A172 (cell line): Measurements from ENCODE around the gene HACL1. TPM values are rescaled to one million over a fixed set of nuclear protein-coding genes. Genes with fewer than 3 reads are reported as not detected.
A peak's percentile ranks its signal among the peaks of the same experiment; 100 is the strongest.
"Not testable (repeated sequence)": the region's sequence is repeated elsewhere in the genome, so short reads cannot be mapped to it uniquely, and the experiment has no call there.

Source experiments
- DNase-seq: peaks from one replicate; pipeline ENCODE4 v3.0.0-alpha.2; 2015; ENCODE audit warnings: low spot score
- total RNA-seq: library from RNA; depleted of rRNA; stranded (reverse); fragments of >200 nt; shearing (Covaris generic); gene quantifications from 2 replicates; pipeline ENCODE4 v1.2.3, GENCODE V29; 2014

HACL1 gene
- total RNA-seq, 1 experiment from 2014 or later: 49.2 TPM

- peak; percentile 91 for DNase-seq
Measured at GRCh38 chr3:15630646-15631350, 29.4 kb upstream of the HACL1 start.

DNA sequence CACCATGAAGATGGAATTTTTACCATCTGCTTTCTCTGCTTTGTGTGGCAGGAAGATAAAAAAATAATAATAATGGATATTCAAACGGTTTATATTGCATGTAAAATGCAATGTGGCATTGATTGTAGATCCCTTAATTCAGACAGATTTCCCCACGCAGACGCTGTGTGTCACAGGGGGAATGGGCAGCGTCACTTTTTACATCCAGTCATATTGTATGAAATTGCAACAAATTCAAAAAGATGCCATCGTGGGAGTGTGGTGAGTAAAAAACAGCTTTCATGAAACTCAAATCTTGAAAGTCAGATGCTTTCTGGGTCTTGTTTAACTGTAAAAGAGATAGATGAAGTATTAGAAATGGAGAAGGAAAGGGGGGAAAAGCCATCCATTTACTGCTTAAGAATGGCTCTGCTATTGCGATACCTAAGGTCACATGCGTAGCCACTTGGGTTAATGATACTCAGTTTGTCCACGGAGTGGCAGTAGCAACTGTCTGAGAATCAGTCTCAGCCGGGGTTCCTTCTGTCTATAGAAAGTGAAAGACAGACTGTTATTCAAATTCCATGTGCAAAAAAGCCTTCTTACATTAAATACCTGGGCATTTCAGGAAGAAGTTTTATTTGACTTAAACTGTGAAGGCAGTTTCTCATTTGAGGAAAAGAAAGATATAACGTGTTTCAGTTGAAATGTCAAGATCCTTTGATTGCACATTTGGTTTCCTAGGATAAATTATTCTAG, 28.7 kb upstream of the HACL1 start:
- peak; percentile 93 for DNase-seq

DNA sequence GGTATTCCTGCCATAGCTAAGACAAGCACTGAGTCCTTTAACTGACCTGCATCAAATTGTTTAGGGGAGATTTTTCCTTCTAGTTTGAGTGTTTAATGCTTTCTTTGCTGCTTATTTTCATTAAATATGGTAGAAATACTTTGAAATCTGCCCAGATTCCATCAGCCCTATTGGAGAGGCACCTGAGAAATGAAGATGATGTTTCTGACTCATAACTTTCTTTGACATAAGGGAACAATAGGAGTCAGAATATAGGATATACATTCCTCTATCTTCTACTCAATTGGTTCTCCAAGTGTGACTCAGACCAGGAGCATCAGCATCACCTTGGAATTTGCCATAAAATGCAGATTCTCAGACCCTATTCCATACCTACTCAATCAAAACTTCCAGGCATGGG, 27.6 kb upstream of the HACL1 start:
- DNase-seq: no peak

DNA sequence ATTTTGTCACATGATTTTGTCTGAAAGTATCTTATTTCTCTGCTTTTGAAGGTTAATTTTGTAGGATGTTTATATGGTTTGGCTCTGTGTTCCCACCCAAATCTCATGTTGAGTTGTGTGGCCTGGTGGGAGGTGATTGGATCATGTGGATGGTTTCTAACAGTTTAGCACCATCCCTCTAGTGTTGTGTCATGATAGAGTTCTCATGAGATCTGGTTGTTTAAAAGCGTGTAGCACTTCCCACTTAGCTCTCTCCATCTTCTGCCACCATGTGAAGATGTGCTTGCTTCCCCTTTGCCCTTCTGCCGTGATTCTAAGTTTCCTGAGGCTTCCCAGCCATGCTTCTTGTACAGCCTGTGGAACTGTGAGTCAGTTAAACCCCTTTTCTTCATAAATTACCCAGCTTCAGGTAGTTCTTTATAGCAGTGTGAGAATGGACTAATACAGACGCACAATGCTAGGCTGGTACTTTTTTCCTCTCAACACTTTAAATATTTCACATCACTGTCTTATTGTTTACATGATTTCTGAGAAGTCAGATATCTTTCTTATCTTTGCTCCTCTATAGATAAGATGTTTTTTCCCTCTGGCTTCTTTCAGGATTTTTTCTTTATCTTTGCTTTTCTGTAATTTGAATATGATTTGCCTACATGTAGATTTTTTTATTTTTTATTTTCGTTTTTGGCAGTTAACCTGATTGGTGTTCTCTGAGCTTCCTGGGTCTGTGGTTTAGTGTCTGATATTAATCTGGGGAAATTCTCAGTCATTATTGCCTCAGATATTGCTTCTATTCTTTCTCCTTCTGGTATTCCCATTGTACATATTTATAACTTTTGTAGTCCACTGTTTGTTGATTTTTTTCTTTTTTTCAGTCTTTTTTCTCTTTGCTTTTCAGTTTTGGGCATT, 22.4 kb upstream of the HACL1 start:
- DNase-seq: no peak

DNA sequence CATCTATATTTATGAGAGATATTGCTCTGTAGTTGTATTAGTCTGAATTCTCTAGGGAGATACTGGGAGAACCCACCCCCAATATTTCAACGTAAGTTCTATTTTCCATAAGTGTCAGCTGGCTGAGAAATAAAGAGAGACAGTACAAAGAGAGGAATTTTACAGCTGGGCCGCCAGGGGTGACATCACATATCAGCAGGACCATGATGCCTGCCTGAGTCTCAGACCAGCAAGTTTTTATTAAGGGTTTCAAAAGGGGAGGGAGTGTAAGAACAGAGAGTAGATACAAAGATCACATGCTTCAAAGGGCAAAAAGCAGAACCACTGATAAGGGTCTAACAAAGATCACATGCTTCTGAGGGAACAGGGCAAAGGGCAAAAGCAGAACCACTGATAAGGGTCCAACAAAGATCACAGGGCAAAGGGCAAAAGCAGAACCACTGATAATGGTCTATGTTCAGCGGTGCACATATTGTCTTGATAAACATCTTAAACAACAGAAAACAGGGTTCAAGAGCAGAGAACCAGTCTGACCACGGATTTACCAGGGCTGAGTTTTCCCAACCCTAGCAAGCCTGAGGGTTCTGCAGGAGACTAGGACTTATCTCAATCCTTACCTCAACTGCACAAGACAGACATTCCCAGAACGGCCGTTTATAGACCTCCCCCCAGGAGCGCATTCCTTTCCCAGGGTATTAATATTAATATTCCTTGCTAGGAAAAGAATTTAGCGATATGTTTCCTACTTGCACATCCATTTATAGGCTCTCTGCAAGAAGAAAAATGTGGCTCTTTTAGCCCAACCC, 18.5 kb upstream of the HACL1 start:
- not testable (repeated sequence) for DNase-seq

DNA sequence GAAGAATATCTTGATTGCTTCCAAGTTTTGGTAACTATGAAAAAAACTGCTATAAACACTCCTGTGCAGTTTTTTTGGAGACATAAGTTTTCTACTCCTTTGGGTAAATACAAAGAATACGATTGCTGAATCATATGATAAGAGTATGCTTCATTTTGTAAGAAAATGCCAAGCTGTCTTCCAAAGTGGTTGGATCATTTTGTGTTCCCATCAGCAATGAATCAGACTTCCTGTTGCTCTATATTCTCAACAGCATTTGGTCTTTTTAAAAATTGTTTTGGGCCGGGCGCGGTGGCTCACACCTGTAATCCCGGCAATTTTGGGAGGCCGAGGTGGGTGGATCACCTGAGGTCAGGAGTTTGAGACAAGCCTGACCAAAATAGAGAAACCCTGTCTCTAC, 14.7 kb upstream of the HACL1 start:
- DNase-seq: peak; percentile 30

DNA sequence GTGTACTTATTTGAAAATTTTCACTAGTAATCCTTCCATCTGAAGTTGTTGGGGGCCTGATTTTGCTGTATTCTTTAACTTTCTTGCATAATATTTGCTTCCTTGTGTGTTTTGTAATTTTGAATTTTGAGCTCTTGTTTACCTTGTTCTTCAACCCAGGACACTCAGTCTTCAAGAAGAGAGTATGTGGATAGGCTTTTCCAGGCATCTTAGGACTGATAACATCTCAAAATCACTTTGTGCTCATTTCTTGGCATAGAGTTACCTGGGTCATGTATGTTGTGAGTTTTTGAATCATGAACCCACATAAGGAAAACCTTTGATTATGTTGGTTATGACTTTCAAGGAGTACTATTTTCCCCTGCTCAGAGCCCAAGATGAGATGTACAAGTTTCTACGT, 13.6 kb upstream of the HACL1 start:
- no peak for DNase-seq

DNA sequence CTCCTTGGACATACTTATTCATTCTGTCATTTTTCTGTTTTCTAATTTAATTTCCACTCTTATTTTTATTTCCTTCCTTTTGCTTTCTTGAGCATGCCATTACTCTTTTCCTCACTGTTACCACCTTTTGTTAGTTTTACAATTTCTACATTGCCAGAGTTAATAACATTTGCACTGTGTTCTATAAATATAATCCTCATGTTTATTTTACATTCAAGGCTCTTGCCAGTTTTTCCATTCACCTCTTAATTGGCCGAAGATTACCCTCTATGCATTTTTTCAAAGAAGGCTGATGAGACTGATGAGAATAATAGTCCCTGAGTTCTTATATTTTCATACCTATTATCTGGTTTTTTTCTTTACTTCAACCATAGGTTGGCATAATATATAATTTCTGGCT, 10.6 kb upstream of the HACL1 start:
- no peak for DNase-seq

DNA sequence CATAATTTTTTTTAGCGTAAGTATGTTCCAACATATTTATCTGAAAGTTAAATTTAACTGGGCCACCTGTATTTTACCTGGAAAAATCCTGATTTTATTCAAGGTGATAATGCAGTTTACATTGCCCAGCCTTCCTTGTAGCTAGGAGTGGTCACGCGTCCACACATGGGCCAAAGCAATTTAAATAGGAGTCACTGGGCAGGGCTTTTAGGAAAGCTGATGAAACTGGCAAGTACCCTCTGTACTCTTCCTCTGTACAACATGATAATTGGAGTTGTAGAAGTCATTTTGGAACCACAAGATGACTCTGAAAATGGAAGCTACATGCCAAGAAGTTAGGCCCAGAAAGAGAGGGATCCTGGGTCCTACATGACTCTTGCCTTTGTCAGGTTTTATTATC, 9.6 kb upstream of the HACL1 start:
- no peak for DNase-seq

DNA sequence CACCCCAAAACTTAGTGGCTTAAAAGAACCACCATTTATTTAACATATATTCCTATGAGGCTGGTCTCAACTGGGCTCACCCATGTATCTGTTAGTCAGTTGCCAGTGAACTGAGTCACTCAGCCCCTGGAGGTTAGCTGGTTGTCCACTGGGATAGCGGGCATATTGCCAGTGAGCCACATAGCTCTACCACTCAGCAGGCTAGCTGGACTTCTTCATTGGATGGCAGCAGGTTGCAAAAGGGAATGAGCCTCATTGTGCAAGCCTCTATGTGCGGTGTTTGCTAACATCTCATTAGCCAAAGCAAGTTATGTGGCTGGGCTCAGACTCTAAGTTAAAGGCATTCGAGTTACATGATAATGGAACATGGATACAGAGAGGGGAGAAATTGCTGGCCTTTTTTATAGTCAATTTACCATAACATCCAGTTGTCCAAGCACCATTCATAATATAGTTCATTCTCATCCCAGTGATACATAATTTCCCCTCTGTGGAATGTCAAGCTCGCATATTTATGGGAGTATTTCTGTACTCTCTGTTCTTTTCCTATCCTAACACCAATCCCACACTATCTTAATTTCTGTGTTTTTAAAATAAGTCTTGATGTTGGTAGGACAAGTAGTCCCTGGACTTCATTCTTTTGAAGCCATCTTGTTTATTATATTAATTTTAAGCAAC, 8.9 kb upstream of the HACL1 start:
- DNase-seq: peak; percentile 71

DNA sequence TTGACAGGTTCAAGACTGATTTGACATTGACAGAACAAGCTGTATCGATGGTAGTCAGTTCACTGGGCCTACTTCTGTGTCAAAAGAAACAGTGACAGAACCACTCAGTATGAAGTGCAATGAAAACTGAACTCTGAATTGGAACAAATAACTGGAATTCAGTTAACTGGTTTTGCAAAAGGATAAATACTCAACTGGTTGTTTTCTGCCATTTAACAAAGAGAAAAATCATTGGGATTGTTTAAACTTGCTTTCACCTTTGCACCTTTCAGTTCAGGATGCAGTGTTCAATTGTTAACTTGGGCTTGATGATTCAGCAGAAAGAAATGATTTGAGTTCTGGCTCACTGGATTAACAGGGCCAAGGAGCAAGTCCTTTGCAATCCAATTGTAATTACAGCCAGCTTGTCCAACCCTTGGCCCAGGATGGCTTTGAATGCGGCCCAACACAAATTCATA, 5.1 kb upstream of the HACL1 start:
- DNase-seq: no peak

DNA sequence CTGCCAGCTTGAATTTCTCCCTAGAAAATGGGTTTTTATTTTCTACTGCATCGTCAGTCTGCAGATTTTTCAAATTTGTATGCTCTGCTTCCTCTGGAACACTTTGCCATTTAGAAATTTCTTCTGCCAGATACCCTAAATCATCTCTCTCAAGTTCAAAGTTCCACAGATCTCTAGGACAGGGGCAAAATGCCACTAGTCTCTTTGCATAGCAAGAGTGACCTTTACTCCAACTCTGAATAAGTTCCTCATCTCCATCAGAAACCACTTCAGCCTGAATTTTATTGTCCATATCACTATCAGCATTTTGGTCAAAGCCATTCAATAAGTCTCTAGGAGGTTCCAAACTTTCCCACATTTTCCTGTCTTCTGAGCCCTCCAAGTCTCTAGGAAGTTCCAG, 3.2 kb upstream of the HACL1 start:
- not testable (repeated sequence) for DNase-seq

DNA sequence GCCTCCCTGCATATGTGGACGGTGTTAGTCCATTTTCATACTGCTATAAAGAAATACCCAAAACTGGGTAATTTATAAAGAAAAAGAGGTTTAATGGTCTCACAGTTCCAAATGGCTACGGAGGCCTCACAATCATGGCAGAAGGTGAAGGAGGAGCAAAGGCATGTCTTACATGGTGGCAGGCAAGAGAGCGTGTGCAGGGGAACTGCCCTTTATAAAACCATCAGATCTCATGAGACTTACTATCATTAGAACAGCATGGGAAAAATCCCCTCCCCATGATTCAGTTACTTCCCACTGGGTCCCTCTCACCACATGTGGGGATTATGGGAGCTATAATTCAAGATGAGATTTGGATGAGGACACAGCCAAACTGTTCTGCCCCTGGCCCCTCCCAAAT, 1.4 kb upstream of the HACL1 start:
- DNase-seq: not testable (repeated sequence)

- DNase-seq: no peak
Measured at GRCh38 chr3:15602146-15602536, 772 bp upstream of the HACL1 start.

DNA sequence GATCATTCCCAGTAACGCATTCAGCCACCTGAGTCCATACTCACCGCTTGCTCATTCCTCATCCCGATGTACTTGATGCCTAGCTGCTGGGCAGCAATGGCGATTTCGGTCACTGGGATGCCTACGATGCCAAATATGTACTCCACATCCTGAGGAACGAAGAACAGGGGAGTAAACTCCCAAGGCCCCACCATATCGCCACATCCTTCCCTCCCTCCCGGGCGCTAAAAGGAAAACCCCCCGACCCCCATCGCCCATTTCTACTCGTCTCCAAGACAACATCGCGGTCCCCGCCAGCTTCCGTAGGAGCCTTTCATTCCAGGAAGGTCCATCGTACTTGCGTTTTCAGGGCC, 347 bp downstream of the HACL1 start:
- DNase-seq: peak; percentile 13

- DNase-seq: no peak
Measured at GRCh38 chr3:15595955-15596354, 5.4 kb downstream of the HACL1 start.

GRCh38 chr3:15592968-15593367, 8.4 kb downstream of the HACL1 start:
- no peak for DNase-seq

GRCh38 chr3:15591928-15592327, 9.4 kb downstream of the HACL1 start:
- DNase-seq: no peak

DNA sequence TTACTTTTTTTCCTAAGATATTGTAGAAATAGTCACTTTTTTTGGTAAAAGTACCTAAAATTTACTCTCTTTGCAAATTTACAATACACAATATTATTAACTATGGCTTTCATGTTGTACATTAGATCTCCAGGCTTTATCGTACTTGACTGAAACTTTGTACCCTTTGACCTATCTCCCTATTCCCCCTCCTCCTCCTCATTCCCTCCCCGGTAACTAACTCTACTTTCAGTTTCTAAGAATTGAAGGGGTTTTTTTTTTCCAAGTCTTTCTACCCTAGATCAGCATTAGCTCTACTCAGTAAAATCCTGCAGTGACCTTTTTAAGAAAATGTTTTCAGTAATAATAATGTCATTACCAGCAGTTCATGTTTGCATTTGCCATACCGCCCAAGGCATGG, 10.1 kb downstream of the HACL1 start:
- DNase-seq: no peak

GRCh38 chr3:15585111-15585845, 16.1 kb downstream of the HACL1 start:
- no peak for DNase-seq
